Measurements from ENCODE around the gene CD151. TPM values are rescaled to one million over a fixed set of nuclear protein-coding genes. Genes with fewer than 3 reads are reported as not detected.
A peak's percentile ranks its signal among the peaks of the same experiment; 100 is the strongest.

CD151 gene
- total RNA-seq, 2 experiments from 2014 or later: 0.28 to 0.84 TPM

DNA sequence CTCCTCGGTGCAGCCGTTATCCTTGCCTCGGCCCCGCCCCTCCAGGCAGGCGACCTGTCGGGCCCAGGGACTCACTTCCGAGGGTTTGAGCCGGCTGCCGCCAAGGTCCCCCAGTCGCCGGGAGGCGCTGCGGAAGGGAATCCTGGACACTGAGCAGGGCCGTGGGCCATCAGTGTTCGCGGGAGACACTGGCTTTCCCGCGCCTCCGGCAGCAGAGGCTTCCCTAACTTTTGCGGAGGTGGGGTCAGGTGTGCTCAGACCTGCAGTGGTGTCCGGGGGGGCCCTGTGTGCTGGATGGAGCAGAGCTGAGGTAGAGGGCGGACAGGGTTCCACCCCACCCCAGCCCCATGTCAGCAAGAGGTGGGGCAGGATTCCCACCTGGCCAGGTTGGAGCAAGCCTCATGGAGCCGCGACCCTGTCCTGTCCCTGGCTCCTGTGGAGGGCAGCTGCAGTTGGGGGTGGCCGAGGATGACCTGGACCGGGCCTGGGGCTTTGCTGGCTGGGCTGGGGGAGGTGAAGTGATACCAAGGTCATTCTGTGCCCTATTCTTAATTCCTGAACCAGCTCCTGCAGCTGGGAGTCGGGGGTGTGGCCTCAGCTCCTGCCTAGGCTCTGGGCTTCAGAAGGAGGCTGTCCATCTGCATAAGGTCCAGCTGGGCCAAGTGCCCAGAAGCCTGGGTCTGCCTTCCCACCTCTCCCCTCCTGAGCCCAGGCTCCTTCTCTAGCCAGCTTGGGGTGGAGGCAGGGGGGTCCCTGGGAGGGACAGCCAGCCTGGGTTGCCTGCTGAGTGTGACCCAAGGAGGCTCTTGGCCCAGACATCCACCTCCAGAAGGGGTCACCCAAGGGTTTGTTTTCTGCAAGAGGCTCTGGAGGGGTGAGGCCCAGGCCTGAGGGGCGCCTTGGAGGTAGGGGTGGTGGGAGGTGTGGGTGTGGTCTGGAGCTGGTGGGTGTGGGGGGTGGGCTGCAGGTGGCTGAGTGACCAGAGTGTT, 18.3 kb downstream of the CD151 start:
- TF ChIP-seq, protein P1, sequence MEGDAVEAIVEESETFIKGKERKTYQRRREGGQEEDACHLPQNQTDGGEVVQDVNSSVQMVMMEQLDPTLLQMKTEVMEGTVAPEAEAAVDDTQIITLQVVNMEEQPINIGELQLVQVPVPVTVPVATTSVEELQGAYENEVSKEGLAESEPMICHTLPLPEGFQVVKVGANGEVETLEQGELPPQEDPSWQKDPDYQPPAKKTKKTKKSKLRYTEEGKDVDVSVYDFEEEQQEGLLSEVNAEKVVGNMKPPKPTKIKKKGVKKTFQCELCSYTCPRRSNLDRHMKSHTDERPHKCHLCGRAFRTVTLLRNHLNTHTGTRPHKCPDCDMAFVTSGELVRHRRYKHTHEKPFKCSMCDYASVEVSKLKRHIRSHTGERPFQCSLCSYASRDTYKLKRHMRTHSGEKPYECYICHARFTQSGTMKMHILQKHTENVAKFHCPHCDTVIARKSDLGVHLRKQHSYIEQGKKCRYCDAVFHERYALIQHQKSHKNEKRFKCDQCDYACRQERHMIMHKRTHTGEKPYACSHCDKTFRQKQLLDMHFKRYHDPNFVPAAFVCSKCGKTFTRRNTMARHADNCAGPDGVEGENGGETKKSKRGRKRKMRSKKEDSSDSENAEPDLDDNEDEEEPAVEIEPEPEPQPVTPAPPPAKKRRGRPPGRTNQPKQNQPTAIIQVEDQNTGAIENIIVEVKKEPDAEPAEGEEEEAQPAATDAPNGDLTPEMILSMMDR (conservative IDR thresholded peaks at IDR 0.05; ENCODE audit: low read length): peak; percentile 63
- no peak for TF ChIP-seq EZH2phosphoT487 (IDR thresholded peaks at IDR 0.05; ENCODE audit: borderline replicate concordance, low read depth, low read length)
- ChIA-PET CTCF (ENCODE audit: unreplicated experiment) (interaction anchor here (0.5 kb wide), 1 partner anchor 964 kb away, joined by 3 read pairs; no protein-coding TSS in a partner anchor), POLR2A (interaction anchor here (0.7 kb wide), 1 partner anchor 9 kb away, joined by 3 read pairs; no protein-coding TSS in a partner anchor)
- no peak overlapping the region for H3K27ac ChIP-seq (ENCODE audit: low read depth, low read length, poor library complexity, severe bottlenecking)
- H3K9me2 ChIP-seq (ENCODE audit: insufficient read depth, low read length): no peaks in the 10 kb centered on the region
- no peak overlapping the region for H3K4me2 ChIP-seq (ENCODE audit: low read length)
- H3K4me1 ChIP-seq (ENCODE audit: insufficient read depth, low read length, poor library complexity, severe bottlenecking): peaks cover 14% of the 10 kb centered on the region
- BruUV-seq (replicated peaks): no TSS peak
- intact Hi-C loops (cut with micrococcal nuclease; ENCODE audit: unreplicated experiment): no loop called here
- H3K9me3 ChIP-seq (ENCODE audit: low read length): no peaks in the 10 kb centered on the region
- peak; percentile 36 for DNase-seq (ENCODE audit: low spot score)
- H2AFZ ChIP-seq (ENCODE audit: low read length): no peak overlapping the region
- no peaks in the 10 kb centered on the region for H3K79me2 ChIP-seq (ENCODE audit: insufficient read depth, low read depth, low read length)
- no peaks in the 10 kb centered on the region for H4K20me1 ChIP-seq (ENCODE audit: insufficient read depth, low read length)
- H3K36me3 ChIP-seq (ENCODE audit: insufficient read depth, low read length): no peaks in the 10 kb centered on the region
- H3K4me3 ChIP-seq (ENCODE audit: low read depth, low read length, poor library complexity, severe bottlenecking): no peak overlapping the region

DNA sequence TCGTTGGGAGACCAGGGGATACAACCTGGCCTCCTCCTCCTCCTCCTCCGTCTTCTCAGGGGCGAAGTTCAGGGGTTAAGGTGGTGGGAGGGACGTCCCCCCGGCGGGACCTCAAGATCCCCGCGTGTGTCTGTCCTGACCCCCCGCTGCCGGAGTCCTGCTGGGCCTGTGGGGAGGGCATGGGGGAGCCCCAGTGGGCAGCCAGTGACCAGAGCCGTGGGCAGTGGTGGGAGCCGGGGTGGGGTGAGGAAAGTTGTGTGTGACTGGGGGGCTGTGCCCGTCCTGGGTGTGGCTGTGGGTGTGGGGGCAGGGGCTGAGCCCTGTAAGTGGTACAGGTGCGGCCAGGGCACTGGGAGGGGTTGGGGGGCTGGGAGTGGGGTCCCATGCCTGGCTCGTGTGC, 20.0 kb downstream of the CD151 start:
- no peak overlapping the region for H2AFZ ChIP-seq (ENCODE audit: low read length)
- H3K79me2 ChIP-seq (ENCODE audit: insufficient read depth, low read depth, low read length): no peaks in the 10 kb centered on the region
- CTCF ChIA-PET (ENCODE audit: unreplicated experiment): no interaction called here
- no peak overlapping the region for H3K27ac ChIP-seq (ENCODE audit: low read depth, low read length, poor library complexity, severe bottlenecking)
- intact Hi-C loops (cut with micrococcal nuclease; ENCODE audit: unreplicated experiment): no loop called here
- no peak for DNase-seq (ENCODE audit: low spot score)
- no TSS peak for BruUV-seq (replicated peaks)
- H3K4me3 ChIP-seq (ENCODE audit: low read depth, low read length, poor library complexity, severe bottlenecking): no peak overlapping the region
- POLR2A ChIA-PET: no interaction called here
- H3K4me2 ChIP-seq (ENCODE audit: low read length): no peak overlapping the region
- H3K9me3 ChIP-seq (ENCODE audit: low read length): no peaks in the 10 kb centered on the region
- H3K9me2 ChIP-seq (ENCODE audit: insufficient read depth, low read length): no peaks in the 10 kb centered on the region
- no peaks in the 10 kb centered on the region for H4K20me1 ChIP-seq (ENCODE audit: insufficient read depth, low read length)
- TF ChIP-seq EZH2phosphoT487 (IDR thresholded peaks at IDR 0.05; ENCODE audit: borderline replicate concordance, low read depth, low read length): no peak
- TF ChIP-seq, protein P1 (conservative IDR thresholded peaks at IDR 0.05; ENCODE audit: low read length): no peak
- H3K4me1 ChIP-seq (ENCODE audit: insufficient read depth, low read length, poor library complexity, severe bottlenecking): peaks cover 19% of the 10 kb centered on the region
- no peaks in the 10 kb centered on the region for H3K36me3 ChIP-seq (ENCODE audit: insufficient read depth, low read length)
